WTC11 (cell line): Measurements from ENCODE around the gene DISC1.

Experiments used
- ATF2 ChIP-seq: sonication (generic); formaldehyde crosslinking; IDR thresholded peaks from 2 replicates; pipeline ENCODE4 v1.8.1; 2022; ENCODE audit warnings: low read depth, missing genetic modification reagents, borderline replicate concordance
- CTCF ChIP-seq: fragments of 200-600 bp; IDR thresholded peaks from 2 replicates; pipeline ENCODE4 v1.8.0; 2022; ENCODE audit warnings: antibody characterized with exemption
- SP1 ChIP-seq: sonication (generic); formaldehyde crosslinking; conservative IDR thresholded peaks from 2 replicates; pipeline ENCODE4 v1.8.1; 2022; ENCODE audit warnings: missing genetic modification reagents

DNA sequence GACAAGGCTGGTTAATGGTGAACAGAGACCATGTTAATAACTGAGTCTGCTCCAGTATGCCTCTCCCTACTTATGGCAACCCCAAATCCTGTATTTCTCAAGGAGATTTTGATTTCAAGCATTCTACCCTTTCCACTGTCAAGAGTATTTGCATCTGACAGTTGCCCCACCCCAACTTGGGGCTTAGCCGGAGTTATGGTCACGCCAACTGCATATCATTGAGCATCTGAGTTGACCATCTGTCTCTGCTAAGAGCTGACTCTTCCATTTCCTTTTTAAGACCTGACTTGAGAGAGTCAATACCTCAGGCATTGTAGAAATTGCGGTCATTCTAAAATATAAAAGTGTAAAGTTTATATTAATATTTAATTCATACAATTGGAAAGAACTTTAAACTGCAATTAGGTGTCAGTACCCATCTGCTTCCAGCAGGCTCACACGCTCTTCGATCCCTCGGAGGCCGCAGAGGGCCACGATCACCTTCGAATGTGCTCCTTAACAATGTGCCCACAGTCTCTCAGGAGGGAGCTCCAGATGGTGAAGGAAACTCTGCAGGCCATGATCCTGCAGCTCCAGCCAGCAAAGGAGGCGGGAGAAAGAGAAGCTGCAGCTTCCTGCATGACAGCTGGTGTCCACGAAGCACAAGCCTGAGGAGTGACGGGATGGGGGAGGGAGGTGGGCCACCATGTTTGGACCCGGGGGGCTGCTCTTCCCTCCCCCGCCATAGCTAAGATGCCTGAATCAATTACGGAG lies 409.8 kb downstream of the DISC1 start:
- TF ChIP-seq ATF2 (CRISPR knock-in tag): no peak
- TF ChIP-seq SP1 (CRISPR knock-in tag): no peak
- no peak for TF ChIP-seq CTCF
